Stimulated activated CD4-positive, alpha-beta T cell treated with anti-CD3 and anti-CD28 coated beads, Interleukin-2, amount 100 ng/mL, for 48 hours (primary cell): ENCODE data around the gene ACKR1.

Source experiments
- DNase-seq, 2 donors: peaks; one replicate each; pipeline ENCODE4 v3.0.0-alpha.2; 2020

ACKR1 gene

GRCh38 chr1:159223004-159223403, 18.3 kb downstream of the ACKR1 start:
- DNase-seq: no peak

- no peak for DNase-seq
These were observed 23.9 kb downstream of the ACKR1 start for GRCh38 chr1:159228554-159228953.

GRCh38 chr1:159229260-159229885, 24.7 kb downstream of the ACKR1 start:
- no peak for DNase-seq

DNA sequence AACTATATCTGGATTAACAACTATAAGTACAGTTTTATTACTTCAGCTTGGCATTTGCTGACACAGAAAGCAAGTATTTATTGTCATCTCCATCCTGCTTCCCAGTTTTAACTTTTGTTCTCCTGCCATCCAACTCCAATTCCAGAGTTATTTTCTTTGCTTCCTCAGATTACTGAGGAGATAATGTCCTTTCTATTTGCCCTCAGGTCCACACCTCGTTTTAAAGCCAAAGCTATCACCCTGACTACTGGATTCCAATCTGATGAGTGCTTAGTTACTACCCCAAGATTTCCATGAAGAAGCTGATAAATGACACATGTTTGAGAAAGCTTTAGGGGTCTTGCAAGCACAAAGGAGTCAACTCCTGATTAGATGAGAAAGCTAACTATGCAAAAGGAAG, 25.2 kb downstream of the ACKR1 start:
- no peak for DNase-seq

DNA sequence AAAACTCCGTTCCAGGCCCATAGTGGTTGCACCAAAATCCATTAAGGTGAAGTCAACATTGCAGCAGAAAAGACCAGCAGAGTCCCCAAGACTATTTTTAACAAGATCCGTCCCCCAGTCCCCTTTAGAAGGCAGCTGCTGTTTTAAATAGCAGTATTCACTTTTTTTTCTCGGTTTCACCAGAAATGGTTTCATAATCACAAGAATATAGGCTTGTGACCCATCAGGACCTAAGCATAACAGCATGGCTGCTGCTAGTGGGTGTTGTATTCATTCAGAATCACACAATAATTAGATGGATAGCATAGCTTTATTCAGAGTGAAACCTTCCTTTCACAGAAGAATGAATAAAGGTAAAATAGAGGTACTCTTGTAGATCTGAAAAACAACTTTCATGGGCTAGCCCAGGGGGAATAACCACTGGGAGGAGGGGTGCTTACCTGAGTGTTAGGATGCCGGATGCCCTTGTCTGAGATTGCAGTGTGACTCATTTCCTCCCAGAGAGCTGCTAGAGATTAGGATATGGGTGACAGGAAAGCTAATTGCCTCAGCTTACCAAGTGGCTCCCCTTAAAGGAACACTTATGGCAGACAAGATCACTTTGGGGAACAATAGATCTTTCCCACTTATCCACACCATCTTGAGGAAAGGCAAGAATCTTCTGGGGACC, 35.0 kb downstream of the ACKR1 start:
- DNase-seq: no peak

- no peak for DNase-seq
These were observed 42.6 kb downstream of the ACKR1 start for GRCh38 chr1:159247266-159247665.

DNA sequence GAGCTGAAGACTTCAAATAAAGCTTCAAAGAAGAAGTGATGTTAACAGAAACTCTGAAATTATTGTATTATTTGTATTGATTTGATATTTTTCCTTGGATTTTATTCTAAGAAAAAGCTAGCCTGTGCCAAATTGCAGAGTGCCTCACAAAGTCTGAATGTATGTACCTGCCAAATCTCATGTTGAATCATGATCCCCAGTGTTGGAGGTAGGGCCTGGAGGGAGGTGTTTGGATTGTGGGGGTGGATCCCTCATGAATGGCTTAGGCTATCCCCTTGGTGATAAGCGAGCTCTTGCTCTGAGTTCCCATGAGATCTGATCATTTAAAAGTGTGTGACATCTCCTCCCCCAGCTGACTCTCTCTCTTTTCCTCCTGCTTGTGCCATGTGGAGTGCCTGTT, 43.6 kb downstream of the ACKR1 start:
- no peak for DNase-seq

GRCh38 chr1:159250638-159251216, 46.1 kb downstream of the ACKR1 start:
- DNase-seq: no peak
